Left colon (tissue), 2 donors: ENCODE data around the gene ADGRD2. TPM values are rescaled to one million over a fixed set of nuclear protein-coding genes. Genes with fewer than 3 reads are reported as not detected.

Experiments
- ATAC-seq: fragments of 200-7000 bp; cut with Tn5 transposase; one replicate; pipeline ENCODE4 v1.9.1; 2020; ENCODE audit warnings: mild to moderate bottlenecking, moderate library complexity
- DNase-seq, 2 donors: peaks; one replicate each; pipeline ENCODE4 v3.0.0-alpha.2; 2020
- intact Hi-C, 2 donors: fragments of 100-400 bp; cut with DNase I in 1 of 2; cut with micrococcal nuclease in 1 of 2; formaldehyde crosslinking; loops; one replicate each; pipeline versions ENCODE4 v1.11.2 to v1.14.0; 2022; cut with DNase I, micrococcal nuclease
- total RNA-seq, 2 donors: library from RNA; stranded (reverse); fragmentation: NEBNext Ultra II Directional; extraction: Animal tissue kit (Norgen Biotek cat#: 25700); gene quantifications; one replicate each; pipeline ENCODE4 v1.2.1, GENCODE V29; 2021
- donor health status: DM: no; HTN: no; CAD: no.
- donor health status: DM: yes; HTN: yes; CAD: no.

The ADGRD2 gene
- total RNA-seq, 2 donors from 2014 or later = not detected

GRCh38 chr9:124454791-124455443, 4.7 kb downstream of the ADGRD2 start:
- DNase-seq (no peak), ATAC-seq (no peak)
- intact Hi-C loops = no loop called here

- ATAC-seq = no peak
- DNase-seq = no peak
Measured at GRCh38 chr9:124455820-124456219, 5.6 kb downstream of the ADGRD2 start.

GRCh38 chr9:124456341-124457078, 6.3 kb downstream of the ADGRD2 start:
- intact Hi-C loops = no loop called here
- ATAC-seq = no peak
- DNase-seq = no peak

More at GRCh38 chr9:124455820-124456219, 5.6 kb downstream of the ADGRD2 start:
- intact Hi-C loops = no loop called here

GRCh38 chr9:124457079-124457886, 7.0 kb downstream of the ADGRD2 start:
- intact Hi-C loops = no loop called here
- no peak for ATAC-seq

GRCh38 chr9:124457887-124458431, 7.7 kb downstream of the ADGRD2 start:
- DNase-seq = no peak
- ATAC-seq = no peak
- intact Hi-C loops = no loop called here

More at GRCh38 chr9:124457079-124457886, 7.0 kb downstream of the ADGRD2 start:
- DNase-seq = no peak

- intact Hi-C loops = no loop called here
- DNase-seq = no peak
- ATAC-seq = no peak
Measured at GRCh38 chr9:124458441-124458840, 8.2 kb downstream of the ADGRD2 start.

- no peak for ATAC-seq
- DNase-seq = no peak
- intact Hi-C loops = no loop called here
Measured at GRCh38 chr9:124462739-124463138, 12.5 kb downstream of the ADGRD2 start.

GRCh38 chr9:124465736-124466135, 15.5 kb downstream of the ADGRD2 start:
- intact Hi-C loops = no loop called here
- ATAC-seq (no peak), DNase-seq (no peak)

- ATAC-seq = no peak
- intact Hi-C loops = no loop called here
- no peak for DNase-seq
Measured at GRCh38 chr9:124467410-124468060, 17.3 kb downstream of the ADGRD2 start.

- DNase-seq (no peak), ATAC-seq (peak; percentile 28)
- intact Hi-C loops = no loop called here
Measured at GRCh38 chr9:124468061-124468740, 17.9 kb downstream of the ADGRD2 start.

- intact Hi-C loops = no loop called here
- ATAC-seq (no peak), DNase-seq (no peak)
Measured at GRCh38 chr9:124469011-124469832, 19.0 kb downstream of the ADGRD2 start.

- intact Hi-C loops = no loop called here
- DNase-seq = no peak
- no peak for ATAC-seq
Measured at GRCh38 chr9:124470306-124470705, 20.1 kb downstream of the ADGRD2 start.

- intact Hi-C loops = no loop called here
- DNase-seq (no peak), ATAC-seq (no peak)
Measured at GRCh38 chr9:124470726-124471125, 20.5 kb downstream of the ADGRD2 start.

GRCh38 chr9:124471761-124472160, 21.5 kb downstream of the ADGRD2 start:
- no peak for DNase-seq
- intact Hi-C loops = no loop called here
- ATAC-seq = no peak

- DNase-seq = no peak
- no peak for ATAC-seq
- intact Hi-C loops = no loop called here
Measured at GRCh38 chr9:124472770-124473169, 22.5 kb downstream of the ADGRD2 start.

GRCh38 chr9:124473310-124473709, 23.1 kb downstream of the ADGRD2 start:
- ATAC-seq (no peak), DNase-seq (no peak)
- intact Hi-C loops = no loop called here

- ATAC-seq (no peak), DNase-seq (no peak)
- intact Hi-C loops = no loop called here
Measured at GRCh38 chr9:124474151-124474550, 23.9 kb downstream of the ADGRD2 start.
